HG03175 (cell line): ENCODE data around the gene CHAT.

ENCODE experiments used
- ATAC-seq: cut with Tn5 transposase; IDR thresholded peaks from one replicate; pipeline ENCODE4 v1.9.1; 2021; ENCODE audit warnings: mild to moderate bottlenecking, moderate library complexity; ENCODE audit not compliant: unreplicated experiment

CHAT gene

GRCh38 chr10:49596836-49597235 is 17.0 kb upstream of the CHAT start:
- no peak for ATAC-seq

GRCh38 chr10:49597426-49598163 is 16.2 kb upstream of the CHAT start:
- no peak for ATAC-seq

GRCh38 chr10:49598164-49598856 is 15.5 kb upstream of the CHAT start:
- ATAC-seq, result no peak

GRCh38 chr10:49598986-49599385 is 14.9 kb upstream of the CHAT start:
- ATAC-seq, result no peak

- ATAC-seq, result no peak
These were observed 14.3 kb upstream of the CHAT start for GRCh38 chr10:49599546-49599945.

- ATAC-seq, result no peak
These were observed 13.8 kb upstream of the CHAT start for GRCh38 chr10:49600046-49600445.

GRCh38 chr10:49600781-49601400 is 12.9 kb upstream of the CHAT start:
- no peak for ATAC-seq

GRCh38 chr10:49601857-49602256 is 12.0 kb upstream of the CHAT start:
- ATAC-seq, result no peak

GRCh38 chr10:49602380-49603023 is 11.3 kb upstream of the CHAT start:
- ATAC-seq, result no peak

- ATAC-seq, result no peak
These were observed 8.5 kb upstream of the CHAT start for GRCh38 chr10:49605216-49605938.

- ATAC-seq, result no peak
These were observed 7.8 kb upstream of the CHAT start for GRCh38 chr10:49605939-49606509.

GRCh38 chr10:49606981-49607535 is 6.8 kb upstream of the CHAT start:
- no peak for ATAC-seq

GRCh38 chr10:49608166-49609005 is 5.5 kb upstream of the CHAT start:
- ATAC-seq, result no peak

GRCh38 chr10:49609006-49609282 is 4.9 kb upstream of the CHAT start:
- no peak for ATAC-seq

GRCh38 chr10:49609283-49610113 is 4.3 kb upstream of the CHAT start:
- no peak for ATAC-seq

- ATAC-seq, result no peak
These were observed 3.8 kb upstream of the CHAT start, which contains the start of gene SLC18A3 for GRCh38 chr10:49610114-49610457. Gene SLC18A3, plus strand, starts transcription at chr10:49610310. Its CDS starts 431 bp downstream, at chr10:49610741.

- no peak for ATAC-seq
These were observed 3.2 kb upstream of the CHAT start for GRCh38 chr10:49610458-49611165.

GRCh38 chr10:49611166-49611815 is 2.5 kb upstream of the CHAT start:
- no peak for ATAC-seq
